Coronary artery (tissue), 2 donors: Measurements from ENCODE around the gene DNPEP.

ENCODE experiments used
- DNase-seq: peaks from one replicate; pipeline ENCODE4 v3.0.0-alpha.2; 2017; ENCODE audit warnings: low spot score
- H3K27ac ChIP-seq, 2 donors: fragments of 200-600 bp; sonication (generic); one replicate each; pipeline ENCODE4 v1.5.1; 2016 to 2019
- H3K4me3 ChIP-seq: fragments of 200-600 bp; sonication (generic); 2 replicates; pipeline ENCODE4 v1.5.1; 2016; ENCODE audit warnings: mild to moderate bottlenecking, moderate library complexity
- CTCF ChIP-seq: fragments of 200-600 bp; sonication (generic); IDR thresholded peaks from one replicate; pipeline ENCODE4 v1.5.1; 2019; ENCODE audit warnings: antibody characterized with exemption

The DNPEP gene

GRCh38 chr2:219387306-219388120 is at the start of gene DNPEP:
TSS of gene DNPEP (minus strand) at chr2:219387912. CDS start at chr2:219387794, 118 bp downstream.
- Histone ChIP-seq H3K27ac (peak within 1 kb of the TSS; percentile 93 to 100), H3K4me3 (peak within 1 kb of the TSS; percentile 98)
- TF ChIP-seq CTCF: no peak
- peak; percentile 96 for DNase-seq

DNA sequence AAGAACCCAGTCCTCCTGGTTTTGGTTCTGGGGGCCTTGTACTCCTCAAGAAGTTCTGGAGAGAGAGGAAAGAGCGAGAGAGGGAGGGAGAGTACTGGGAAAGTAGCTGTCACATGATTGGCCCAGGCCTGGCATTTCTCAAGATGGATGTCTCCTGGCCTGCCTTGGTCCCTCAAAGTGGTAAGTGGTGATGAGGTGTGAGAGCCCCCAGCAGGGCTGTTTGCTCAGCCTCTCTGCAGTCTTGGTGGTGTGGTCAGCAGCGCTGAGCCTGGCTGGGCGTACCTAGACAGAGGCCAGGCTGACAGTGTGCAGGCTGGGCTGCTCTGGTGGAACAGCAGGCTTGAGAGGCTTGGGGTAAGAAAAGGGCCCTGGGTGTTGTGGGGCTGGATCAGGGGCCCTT is 49.4 kb upstream of the DNPEP start:
- TF ChIP-seq CTCF: no peak
- DNase-seq: no peak
- Histone ChIP-seq H3K4me3 (no peak overlapping the region), H3K27ac (peak overlapping the region; percentile 82 to 97)

DNA sequence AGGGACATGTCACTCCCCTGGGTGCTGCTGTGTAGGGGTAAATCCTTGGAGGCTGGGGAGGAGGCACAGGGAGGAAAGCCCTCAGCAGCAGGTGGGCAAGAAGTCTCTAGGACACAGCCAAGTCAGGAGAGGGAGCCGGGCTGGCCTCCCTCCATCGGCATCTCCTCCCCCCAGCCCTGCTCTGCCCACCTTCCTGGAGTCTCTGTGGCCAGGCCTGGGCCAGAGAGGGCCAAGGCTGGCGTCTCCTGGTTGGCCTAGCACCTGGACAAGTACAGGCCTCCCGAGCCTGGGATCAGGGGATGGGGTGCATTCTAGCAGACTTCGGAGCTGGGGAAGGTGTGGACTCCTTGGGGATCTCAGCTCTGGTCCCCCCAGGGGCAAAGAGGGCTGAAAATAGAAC is 48.8 kb upstream of the DNPEP start:
- TF ChIP-seq CTCF: no peak
- no peak overlapping the region for H3K4me3 ChIP-seq
- peak overlapping the region; percentile 82 to 97 for H3K27ac ChIP-seq
- DNase-seq: no peak

GRCh38 chr2:219435701-219436100 is 48.0 kb upstream of the DNPEP start:
- no peak for TF ChIP-seq CTCF
- no peak for DNase-seq
- H3K27ac ChIP-seq: peak overlapping the region; percentile 82 to 97
- H3K4me3 ChIP-seq: peak overlapping the region; percentile 69

GRCh38 chr2:219434718-219435525 is 47.2 kb upstream of the DNPEP start, which contains the start of gene SPEG:
TSS of gene SPEG (plus strand) at chr2:219434843. CDS start at chr2:219434978, 135 bp downstream.
- Histone ChIP-seq H3K4me3 (peak within 1 kb of the TSS; percentile 69), H3K27ac (peak within 1 kb of the TSS; percentile 82 to 97)
- no peak for TF ChIP-seq CTCF
- peak; percentile 74 for DNase-seq

DNA sequence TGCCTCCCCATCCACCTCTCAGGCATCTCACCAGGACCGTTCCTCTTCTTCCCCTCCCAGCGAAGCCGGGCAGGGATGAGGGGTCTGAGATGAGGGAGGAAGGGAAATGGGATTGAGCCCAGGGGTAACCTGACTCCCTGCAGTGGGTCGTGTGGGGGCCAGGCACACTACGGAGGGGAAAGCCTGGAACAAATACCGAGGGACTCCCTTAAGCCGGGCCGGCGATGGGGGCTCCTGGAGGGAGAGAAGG is 46.7 kb upstream of the DNPEP start:
- TF ChIP-seq CTCF: no peak
- no peak for DNase-seq
- peak overlapping the region; percentile 69 for H3K4me3 ChIP-seq
- peak overlapping the region; percentile 82 to 97 for H3K27ac ChIP-seq
